Liver (tissue), 9 donors: ENCODE data around the gene MTFR1L. TPM values are rescaled to one million over a fixed set of nuclear protein-coding genes. Genes with fewer than 3 reads are reported as not detected.
A peak's percentile ranks its signal among the peaks of the same experiment; 100 is the strongest.

ENCODE experiments used
- DNase-seq: peaks from one replicate; pipeline ENCODE4 v3.0.0-alpha.2; 2017; ENCODE audit warnings: low spot score
- H3K27ac ChIP-seq, 2 donors: one replicate each; pipeline ENCODE4 v1.7.0; 2013; ENCODE audit warnings: inconsistent platforms in 2 of 2, low read length in 2 of 2, control low read depth in 1 of 2, low read depth in 1 of 2, mild to moderate bottlenecking in 1 of 2
- H3K27me3 ChIP-seq, 4 donors: one replicate each; pipeline versions ENCODE4 v1.6.1 to v1.7.0; 2013; ENCODE audit warnings: low read length in 3 of 4, inconsistent platforms in 1 of 4, mild to moderate bottlenecking in 1 of 4, moderate library complexity in 1 of 4; ENCODE audit not compliant: control insufficient read depth in 4 of 4, insufficient read depth in 4 of 4
- H3K36me3 ChIP-seq, 4 donors: one replicate each; pipeline versions ENCODE4 v1.6.1 to v1.7.0; 2013; ENCODE audit warnings: low read length in 3 of 4, mild to moderate bottlenecking in 3 of 4, low read depth in 1 of 4, moderate library complexity in 1 of 4; ENCODE audit not compliant: control insufficient read depth in 4 of 4, insufficient read depth in 3 of 4
- H3K4me1 ChIP-seq, 4 donors: one replicate each; pipeline versions ENCODE4 v1.6.1 to v1.7.0; 2013; ENCODE audit warnings: low read length in 3 of 4, mild to moderate bottlenecking in 3 of 4, moderate library complexity in 1 of 4; ENCODE audit not compliant: control insufficient read depth in 4 of 4, insufficient read depth in 4 of 4
- H3K4me3 ChIP-seq, 3 donors: one replicate each; pipeline versions ENCODE4 v1.6.1 to v1.7.0; 2013; ENCODE audit warnings: low read length in 3 of 3, control low read depth in 1 of 3, low read depth in 1 of 3, mild to moderate bottlenecking in 1 of 3
- H3K9ac ChIP-seq, 2 donors: one replicate each; pipeline ENCODE4 v1.7.0; 2013; ENCODE audit warnings: low read length in 2 of 2, mild to moderate bottlenecking in 2 of 2, moderate library complexity in 2 of 2, control low read depth in 1 of 2, low read depth in 1 of 2
- H3K9me3 ChIP-seq, 4 donors: one replicate each; pipeline versions ENCODE4 v1.6.1 to v1.7.0; 2013; ENCODE audit warnings: low read length in 3 of 4; ENCODE audit not compliant: control insufficient read depth in 4 of 4
- EGR1 ChIP-seq, 2 donors: IDR thresholded peaks; 2 replicates each; pipeline ENCODE4 v1.6.1; 2016 to 2018; ENCODE audit warnings: antibody characterized with exemption in 2 of 2, low read depth in 2 of 2
- GABPA ChIP-seq, 2 donors: IDR thresholded peaks in 1 of 2; conservative IDR thresholded peaks in 1 of 2; 2 replicates each; pipeline ENCODE4 v1.6.1; 2016; ENCODE audit warnings: antibody characterized with exemption in 2 of 2, mild to moderate bottlenecking in 1 of 2, moderate library complexity in 1 of 2
- HNF4A ChIP-seq, 2 donors: conservative IDR thresholded peaks; 2 replicates each; pipeline ENCODE4 v1.6.1; 2016; ENCODE audit warnings: antibody characterized with exemption in 2 of 2, mild to moderate bottlenecking in 2 of 2
- HNF4G ChIP-seq: IDR thresholded peaks from 2 replicates; pipeline ENCODE4 v1.6.1; 2016; ENCODE audit warnings: antibody characterized with exemption
- JUND ChIP-seq, 2 donors: IDR thresholded peaks; 2 replicates each; pipeline ENCODE4 v1.6.1; 2016; ENCODE audit warnings: antibody characterized with exemption in 2 of 2
- RAD21 ChIP-seq, 2 donors: IDR thresholded peaks; 2 replicates each; pipeline ENCODE4 v1.6.1; 2016; ENCODE audit warnings: antibody characterized with exemption in 2 of 2, mild to moderate bottlenecking in 2 of 2
- TAF1 ChIP-seq: conservative IDR thresholded peaks from 2 replicates; pipeline ENCODE4 v1.6.1; 2016; ENCODE audit warnings: antibody characterized with exemption, mild to moderate bottlenecking
- YY1 ChIP-seq: IDR thresholded peaks from 2 replicates; pipeline ENCODE4 v1.6.1; 2016; ENCODE audit warnings: antibody characterized with exemption, mild to moderate bottlenecking
- ZBTB33 ChIP-seq: IDR thresholded peaks from 2 replicates; pipeline ENCODE4 v1.6.1; 2016; ENCODE audit warnings: antibody characterized with exemption
- WGBS: extraction: QIAGEN DNeasy Blood & Tissue Kit; methylation state at CpG from one replicate; pipeline ENCODE4 v1.1.7; 2013; 5-methylcytosine and 5-hydroxymethylcytosine counted together
- polyA plus RNA-seq, 2 donors: library from polyadenylated mRNA; stranded (reverse) in 1 of 2; unstranded in 1 of 2; fragments of 200-250 nt in 1 of 2; fragments of >200 nt in 1 of 2; fragmentation: Nextera tagmentation in 1 of 2; extraction: Ambion mirVana in 1 of 2; gene quantifications; one replicate each; pipeline versions ENCODE4 v1.2.1 to v1.2.3, GENCODE V29; 2013 to 2015
- total RNA-seq, 2 donors: library from RNA; depleted of rRNA; stranded (reverse); fragments of >200 nt; gene quantifications; one replicate each; pipeline ENCODE4 v1.2.3, GENCODE V29; 2014
- TF ChIP-seq, protein P1 (sequence below): IDR thresholded peaks from 2 replicates; pipeline ENCODE4 v1.6.1; 2016; ENCODE audit warnings: antibody characterized with exemption
- TF ChIP-seq, protein P2 (sequence below): IDR thresholded peaks from 2 replicates; pipeline ENCODE4 v1.6.1; 2016; ENCODE audit warnings: antibody characterized with exemption, mild to moderate bottlenecking
- TF ChIP-seq, protein P3 (sequence below): fragments of 150-350 bp; IDR thresholded peaks from 2 replicates; pipeline ENCODE4 v1.5.1; 2017; ENCODE audit warnings: improper control_type of control experiment, low read depth, low read length; ENCODE audit not compliant: missing input control
- donor health status: healthy.
- donor health status: healthy.
- donor health status: healthy.
- donor health status: healthy.
- donor health status: healthy.

The MTFR1L gene
- total and polyA plus RNA-seq, 4 donors: 22.5 to 48.4 (median 40.2) TPM

DNA sequence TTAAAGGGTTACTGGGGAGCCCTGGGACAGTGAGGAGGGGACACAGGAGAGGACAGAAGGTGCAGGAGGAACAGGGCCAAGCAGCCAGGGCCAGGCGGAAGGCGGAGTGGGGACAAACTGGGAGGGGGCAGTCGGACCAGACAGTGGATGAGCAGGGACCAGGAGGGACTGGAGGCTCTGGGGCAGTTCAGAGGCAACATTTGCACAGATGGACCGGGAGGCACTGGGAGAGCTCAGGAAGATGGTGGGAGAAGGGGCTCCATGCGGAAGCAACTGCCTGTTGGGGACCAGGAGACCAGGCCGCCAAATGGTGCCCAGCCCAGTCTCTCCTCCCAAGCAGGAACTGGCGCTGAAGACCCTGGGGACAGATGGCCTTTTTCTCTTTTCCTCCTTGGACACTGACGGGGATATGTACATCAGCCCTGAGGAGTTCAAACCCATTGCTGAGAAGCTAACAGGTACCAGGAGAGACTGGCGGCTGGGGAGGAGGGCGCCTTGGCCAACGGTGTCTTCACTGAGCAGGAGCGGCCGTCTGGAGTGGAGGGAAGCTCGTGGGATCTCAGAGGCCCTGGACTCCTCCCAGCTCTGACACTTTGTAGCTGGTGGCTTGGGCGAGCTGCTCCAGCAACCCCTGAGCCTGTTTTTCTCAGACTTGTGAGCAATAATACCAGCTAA, 18.9 kb upstream of the MTFR1L start:
- no peaks in the 10 kb centered on the region for H3K9me3 ChIP-seq
- TF ChIP-seq YY1: no peak
- TF ChIP-seq HNF4G: no peak
- TF ChIP-seq, protein P1, sequence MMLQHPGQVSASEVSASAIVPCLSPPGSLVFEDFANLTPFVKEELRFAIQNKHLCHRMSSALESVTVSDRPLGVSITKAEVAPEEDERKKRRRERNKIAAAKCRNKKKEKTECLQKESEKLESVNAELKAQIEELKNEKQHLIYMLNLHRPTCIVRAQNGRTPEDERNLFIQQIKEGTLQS: no peak
- DNase-seq: no peak
- H3K4me1 ChIP-seq: peaks cover 0 to 28% (median 12%) of the 10 kb centered on the region in 4 donors
- 75% methylated on average over 15 of the region's 15 CpGs for WGBS
- peak overlapping the region in 1 of 2 donors; percentile 58 for H3K9ac ChIP-seq
- H3K4me3 ChIP-seq: peak overlapping the region in 2 of 3 donors; percentile 60 to 82
- no peaks in the 10 kb centered on the region for H3K27me3 ChIP-seq
- H3K36me3 ChIP-seq: peaks cover 0 to 6% (median 0%) of the 10 kb centered on the region in 4 donors
- no peak overlapping the region for H3K27ac ChIP-seq

- 79% methylated on average over 6 of the region's 6 CpGs for WGBS
- Histone ChIP-seq H3K9ac (no peak overlapping the region), H3K9me3 (no peaks in the 10 kb centered on the region), H3K4me1 (peaks cover 0 to 21% (median 9%) of the 10 kb centered on the region in 4 donors), H3K27ac (no peak overlapping the region), H3K27me3 (no peaks in the 10 kb centered on the region), H3K36me3 (peaks cover 0 to 12% (median 0%) of the 10 kb centered on the region in 4 donors), H3K4me3 (no peak overlapping the region)
- no peak for TF ChIP-seq HNF4A (conservative IDR thresholded peaks at IDR 0.05)
- no peak for TF ChIP-seq GABPA (IDR thresholded peaks at IDR 0.05 in 1 of 2, conservative IDR thresholded peaks at IDR 0.05 in 1 of 2)
- TF ChIP-seq, protein P1: no peak
- no peak for TF ChIP-seq RAD21 (IDR thresholded peaks at IDR 0.05)
- no peak for TF ChIP-seq HNF4G
- no peak for TF ChIP-seq TAF1
- no peak for TF ChIP-seq ZBTB33
- TF ChIP-seq JUND (IDR thresholded peaks at IDR 0.05): no peak
- TF ChIP-seq, protein P2, sequence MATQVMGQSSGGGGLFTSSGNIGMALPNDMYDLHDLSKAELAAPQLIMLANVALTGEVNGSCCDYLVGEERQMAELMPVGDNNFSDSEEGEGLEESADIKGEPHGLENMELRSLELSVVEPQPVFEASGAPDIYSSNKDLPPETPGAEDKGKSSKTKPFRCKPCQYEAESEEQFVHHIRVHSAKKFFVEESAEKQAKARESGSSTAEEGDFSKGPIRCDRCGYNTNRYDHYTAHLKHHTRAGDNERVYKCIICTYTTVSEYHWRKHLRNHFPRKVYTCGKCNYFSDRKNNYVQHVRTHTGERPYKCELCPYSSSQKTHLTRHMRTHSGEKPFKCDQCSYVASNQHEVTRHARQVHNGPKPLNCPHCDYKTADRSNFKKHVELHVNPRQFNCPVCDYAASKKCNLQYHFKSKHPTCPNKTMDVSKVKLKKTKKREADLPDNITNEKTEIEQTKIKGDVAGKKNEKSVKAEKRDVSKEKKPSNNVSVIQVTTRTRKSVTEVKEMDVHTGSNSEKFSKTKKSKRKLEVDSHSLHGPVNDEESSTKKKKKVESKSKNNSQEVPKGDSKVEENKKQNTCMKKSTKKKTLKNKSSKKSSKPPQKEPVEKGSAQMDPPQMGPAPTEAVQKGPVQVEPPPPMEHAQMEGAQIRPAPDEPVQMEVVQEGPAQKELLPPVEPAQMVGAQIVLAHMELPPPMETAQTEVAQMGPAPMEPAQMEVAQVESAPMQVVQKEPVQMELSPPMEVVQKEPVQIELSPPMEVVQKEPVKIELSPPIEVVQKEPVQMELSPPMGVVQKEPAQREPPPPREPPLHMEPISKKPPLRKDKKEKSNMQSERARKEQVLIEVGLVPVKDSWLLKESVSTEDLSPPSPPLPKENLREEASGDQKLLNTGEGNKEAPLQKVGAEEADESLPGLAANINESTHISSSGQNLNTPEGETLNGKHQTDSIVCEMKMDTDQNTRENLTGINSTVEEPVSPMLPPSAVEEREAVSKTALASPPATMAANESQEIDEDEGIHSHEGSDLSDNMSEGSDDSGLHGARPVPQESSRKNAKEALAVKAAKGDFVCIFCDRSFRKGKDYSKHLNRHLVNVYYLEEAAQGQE: no peak
- TF ChIP-seq EGR1 (IDR thresholded peaks at IDR 0.05; ENCODE audit: low read depth in 2 of 2): no peak
- TF ChIP-seq, protein P3, sequence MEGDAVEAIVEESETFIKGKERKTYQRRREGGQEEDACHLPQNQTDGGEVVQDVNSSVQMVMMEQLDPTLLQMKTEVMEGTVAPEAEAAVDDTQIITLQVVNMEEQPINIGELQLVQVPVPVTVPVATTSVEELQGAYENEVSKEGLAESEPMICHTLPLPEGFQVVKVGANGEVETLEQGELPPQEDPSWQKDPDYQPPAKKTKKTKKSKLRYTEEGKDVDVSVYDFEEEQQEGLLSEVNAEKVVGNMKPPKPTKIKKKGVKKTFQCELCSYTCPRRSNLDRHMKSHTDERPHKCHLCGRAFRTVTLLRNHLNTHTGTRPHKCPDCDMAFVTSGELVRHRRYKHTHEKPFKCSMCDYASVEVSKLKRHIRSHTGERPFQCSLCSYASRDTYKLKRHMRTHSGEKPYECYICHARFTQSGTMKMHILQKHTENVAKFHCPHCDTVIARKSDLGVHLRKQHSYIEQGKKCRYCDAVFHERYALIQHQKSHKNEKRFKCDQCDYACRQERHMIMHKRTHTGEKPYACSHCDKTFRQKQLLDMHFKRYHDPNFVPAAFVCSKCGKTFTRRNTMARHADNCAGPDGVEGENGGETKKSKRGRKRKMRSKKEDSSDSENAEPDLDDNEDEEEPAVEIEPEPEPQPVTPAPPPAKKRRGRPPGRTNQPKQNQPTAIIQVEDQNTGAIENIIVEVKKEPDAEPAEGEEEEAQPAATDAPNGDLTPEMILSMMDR: no peak
- DNase-seq: no peak
Observed at GRCh38 chr1:25802915-25803314, 16.8 kb upstream of the MTFR1L start.
